WTC11 (cell line): ENCODE data around the gene ATCAY. TPM values are rescaled to one million over a fixed set of nuclear protein-coding genes. Genes with fewer than 3 reads are reported as not detected.

ENCODE experiments used
- AR ChIP-seq: fragments of 250-450 bp; sonication (Bioruptor Pico); IDR thresholded peaks from 2 replicates; pipeline ENCODE4 v1.9.0; 2021; ENCODE audit warnings: mild to moderate bottlenecking
- CREM ChIP-seq: sonication (generic); formaldehyde crosslinking; IDR thresholded peaks from 2 replicates; pipeline ENCODE4 v1.8.1; 2022; ENCODE audit warnings: mild to moderate bottlenecking, missing genetic modification reagents, moderate library complexity
- E2F5 ChIP-seq: sonication (generic); formaldehyde crosslinking; IDR thresholded peaks from 2 replicates; pipeline ENCODE4 v1.8.1; 2022; ENCODE audit warnings: mild to moderate bottlenecking, moderate library complexity, missing genetic modification reagents
- EMX1 ChIP-seq: fragments of 250-450 bp; sonication (Bioruptor Pico); IDR thresholded peaks from 2 replicates; pipeline ENCODE4 v1.8.0; 2021; ENCODE audit warnings: mild to moderate bottlenecking
- ERG ChIP-seq: fragments of 250-450 bp; sonication (Bioruptor Pico); IDR thresholded peaks from 2 replicates; pipeline ENCODE4 v1.8.0; 2021; ENCODE audit warnings: mild to moderate bottlenecking
- ETV6 ChIP-seq: sonication (generic); formaldehyde crosslinking; IDR thresholded peaks from 2 replicates; pipeline ENCODE4 v1.8.1; 2022; ENCODE audit warnings: mild to moderate bottlenecking, missing genetic modification reagents
- FOXK1 ChIP-seq: sonication (generic); formaldehyde crosslinking; IDR thresholded peaks from 2 replicates; pipeline ENCODE4 v1.8.0; 2022; ENCODE audit warnings: mild to moderate bottlenecking, moderate library complexity, missing genetic modification reagents
- FOXP1 ChIP-seq: sonication (generic); formaldehyde crosslinking; IDR thresholded peaks from 2 replicates; pipeline ENCODE4 v1.8.0; 2022; ENCODE audit warnings: missing genetic modification reagents, mild to moderate bottlenecking, moderate library complexity, borderline replicate concordance
- GABPB1 ChIP-seq: sonication (generic); formaldehyde crosslinking; IDR thresholded peaks from 2 replicates; pipeline ENCODE4 v1.8.1; 2023; ENCODE audit warnings: mild to moderate bottlenecking, missing genetic modification reagents
- GRHL2 ChIP-seq: fragments of 250-450 bp; sonication (Bioruptor Pico); IDR thresholded peaks from 2 replicates; pipeline ENCODE4 v1.8.0; 2022; ENCODE audit warnings: mild to moderate bottlenecking, moderate library complexity; ENCODE audit not compliant: insufficient replicate concordance, severe bottlenecking
- HMGA2 ChIP-seq: fragments of 250-450 bp; sonication (Bioruptor Pico); IDR thresholded peaks from 2 replicates; pipeline ENCODE4 v1.4.0; 2021; ENCODE audit warnings: mild to moderate bottlenecking, moderate library complexity
- IRF1 ChIP-seq: sonication (generic); formaldehyde crosslinking; IDR thresholded peaks from 2 replicates; pipeline ENCODE4 v1.8.0; 2023; ENCODE audit warnings: missing genetic modification reagents
- KAT7 ChIP-seq: sonication (generic); formaldehyde crosslinking; IDR thresholded peaks from 2 replicates; pipeline ENCODE4 v1.8.1; 2023; ENCODE audit warnings: missing genetic modification reagents, mild to moderate bottlenecking, borderline replicate concordance
- MLX ChIP-seq: sonication (generic); formaldehyde crosslinking; IDR thresholded peaks from 2 replicates; pipeline ENCODE4 v1.8.1; 2023; ENCODE audit warnings: mild to moderate bottlenecking, missing genetic modification reagents, moderate library complexity
- MXD4 ChIP-seq: fragments of 250-450 bp; sonication (Bioruptor Pico); IDR thresholded peaks from 2 replicates; pipeline ENCODE4 v1.8.0; 2021; ENCODE audit warnings: mild to moderate bottlenecking, moderate library complexity, borderline replicate concordance
- NFATC4 ChIP-seq: fragments of 250-450 bp; sonication (Bioruptor Pico); IDR thresholded peaks from 2 replicates; pipeline ENCODE4 v1.9.0; 2021; ENCODE audit warnings: mild to moderate bottlenecking
- NFE2L1 ChIP-seq: sonication (generic); formaldehyde crosslinking; IDR thresholded peaks from 2 replicates; pipeline ENCODE4 v1.8.1; 2023; ENCODE audit warnings: missing genetic modification reagents
- NFYB ChIP-seq: sonication (generic); formaldehyde crosslinking; conservative IDR thresholded peaks from 2 replicates; pipeline ENCODE4 v1.8.0; 2022; ENCODE audit warnings: low read depth, missing genetic modification reagents
- PRRX2 ChIP-seq: fragments of 250-450 bp; sonication (Bioruptor Pico); IDR thresholded peaks from 2 replicates; pipeline ENCODE4 v1.8.0; 2021; ENCODE audit warnings: mild to moderate bottlenecking
- SP1 ChIP-seq: sonication (generic); formaldehyde crosslinking; conservative IDR thresholded peaks from 2 replicates; pipeline ENCODE4 v1.8.1; 2022; ENCODE audit warnings: missing genetic modification reagents
- TCF7 ChIP-seq: sonication (generic); formaldehyde crosslinking; IDR thresholded peaks from 2 replicates; pipeline ENCODE4 v1.8.0; 2022; ENCODE audit warnings: mild to moderate bottlenecking, low read depth, missing genetic modification reagents, moderate library complexity
- TEAD1 ChIP-seq: sonication (generic); formaldehyde crosslinking; IDR thresholded peaks from 2 replicates; pipeline ENCODE4 v1.8.0; 2022; ENCODE audit warnings: mild to moderate bottlenecking, missing genetic modification reagents
- ZBTB43 ChIP-seq: sonication (generic); formaldehyde crosslinking; IDR thresholded peaks from 2 replicates; pipeline ENCODE4 v1.8.1; 2023; ENCODE audit warnings: mild to moderate bottlenecking, missing genetic modification reagents
- ZNF232 ChIP-seq: sonication (generic); formaldehyde crosslinking; IDR thresholded peaks from 2 replicates; pipeline ENCODE4 v1.8.0; 2022; ENCODE audit warnings: mild to moderate bottlenecking, missing genetic modification reagents
- ZNF423 ChIP-seq: fragments of 250-450 bp; sonication (Bioruptor Pico); IDR thresholded peaks from 2 replicates; pipeline ENCODE4 v2.1.2; 2022; ENCODE audit warnings: mild to moderate bottlenecking, moderate library complexity
- ZNF425 ChIP-seq: fragments of 250-450 bp; sonication (Bioruptor Pico); conservative IDR thresholded peaks from 2 replicates; pipeline ENCODE4 v1.9.0; 2021; ENCODE audit warnings: mild to moderate bottlenecking
- ZNF512 ChIP-seq: sonication (generic); formaldehyde crosslinking; IDR thresholded peaks from 2 replicates; pipeline ENCODE4 v1.8.1; 2022; ENCODE audit warnings: missing genetic modification reagents, borderline replicate concordance
- ZNF671 ChIP-seq: fragments of 250-450 bp; sonication (Bioruptor Pico); IDR thresholded peaks from 2 replicates; pipeline ENCODE4 v1.8.0; 2021; ENCODE audit warnings: mild to moderate bottlenecking
- total RNA-seq: library from RNA; stranded (reverse); gene quantifications from 3 replicates; pipeline ENCODE4 v1.2.3, GENCODE V29; 2021

Gene ATCAY
- total RNA-seq, 1 experiment from 2014 or later, result 23.5 TPM

GRCh38 chr19:3970808-3971598 lies 90.5 kb downstream of the ATCAY start, which contains the start of gene DAPK3 (continued):
- TF ChIP-seq AR (CRISPR knock-in tag) (peak; percentile 83), MXD4 (CRISPR knock-in tag) (no peak), NFE2L1 (CRISPR knock-in tag) (peak; percentile 76), NFYB (CRISPR knock-in tag) (peak; percentile 94), SP1 (CRISPR knock-in tag) (peak; percentile 94), NFATC4 (peak; percentile 89; the same call in 1 of the 2 replicates), ZBTB43 (CRISPR knock-in tag) (0 out of 2 replicates have a peak, but pooled peaks have one; percentile 59), ZNF671 (CRISPR knock-in tag) (peak; percentile 94), MLX (CRISPR knock-in tag) (no peak), TCF7 (CRISPR knock-in tag) (0 out of 2 replicates have a peak, but pooled peaks have one; percentile 65), KAT7 (CRISPR knock-in tag) (0 out of 2 replicates have a peak, but pooled peaks have one; percentile 74), ERG (CRISPR knock-in tag) (peak; percentile 93), EMX1 (CRISPR knock-in tag) (peak; percentile 85), GRHL2 (CRISPR knock-in tag) (no peak), CREM (peak; percentile 72), FOXP1 (peak; percentile 67), ETV6 (CRISPR knock-in tag) (0 out of 2 replicates have a peak, but pooled peaks have one; percentile 47), IRF1 (CRISPR knock-in tag) (0 out of 2 replicates have a peak, but pooled peaks have one; percentile 18), GABPB1 (peak; percentile 10; the same call in 1 of the 2 replicates), ZNF423 (no peak), TEAD1 (CRISPR knock-in tag) (peak; percentile 8; the same call in 1 of the 2 replicates), ZNF512 (CRISPR knock-in tag) (0 out of 2 replicates have a peak, but pooled peaks have one; percentile 24), ZNF425 (CRISPR knock-in tag) (peak; percentile 88), HMGA2 (CRISPR knock-in tag) (no peak), PRRX2 (CRISPR knock-in tag) (peak; percentile 90), E2F5 (CRISPR knock-in tag) (peak; percentile 70), ZNF232 (CRISPR knock-in tag) (peak; percentile 54; the same call in 1 of the 2 replicates), FOXK1 (CRISPR knock-in tag) (peak; percentile 75)
